Peyer's patch (tissue), 4 donors: ENCODE results near the gene MMP24OS.

Experiments used
- CTCF ChIP-seq, 6 experiments: fragments of 450-650 bp in 4 of 6; fragments of 200-600 bp in 2 of 6; sonication (generic) in 1 of 6; IDR thresholded peaks; one replicate each; pipeline ENCODE4 v1.5.1; 2017 to 2019; ENCODE audit warnings: antibody characterized with exemption in 6 of 6, mild to moderate bottlenecking in 3 of 6, moderate library complexity in 1 of 6
- POLR2A ChIP-seq, 2 donors: fragments of 450-650 bp; IDR thresholded peaks; one replicate each; pipeline ENCODE4 v1.5.1; 2017; ENCODE audit warnings: antibody characterized with exemption in 2 of 2, mild to moderate bottlenecking in 2 of 2, moderate library complexity in 2 of 2

- TF ChIP-seq CTCF (IDR thresholded peaks at IDR 0.05) (no peak), POLR2A (IDR thresholded peaks at IDR 0.05) (no peak)
These were observed 42.0 kb downstream of the MMP24OS start for GRCh38 chr20:35235881-35236280.
